GM19468 (cell line): Measurements from ENCODE around the gene PIK3C3.

ENCODE experiments used
- ATAC-seq: cut with Tn5 transposase; IDR thresholded peaks from one replicate; pipeline ENCODE4 v1.9.1; 2021; ENCODE audit warnings: mild to moderate bottlenecking, moderate library complexity, moderate number of reproducible peaks; ENCODE audit not compliant: unreplicated experiment; ENCODE audit errors: extremely low read depth

The PIK3C3 gene

GRCh38 chr18:41959045-41959444, 4.0 kb downstream of the PIK3C3 start:
- no peak for ATAC-seq

DNA sequence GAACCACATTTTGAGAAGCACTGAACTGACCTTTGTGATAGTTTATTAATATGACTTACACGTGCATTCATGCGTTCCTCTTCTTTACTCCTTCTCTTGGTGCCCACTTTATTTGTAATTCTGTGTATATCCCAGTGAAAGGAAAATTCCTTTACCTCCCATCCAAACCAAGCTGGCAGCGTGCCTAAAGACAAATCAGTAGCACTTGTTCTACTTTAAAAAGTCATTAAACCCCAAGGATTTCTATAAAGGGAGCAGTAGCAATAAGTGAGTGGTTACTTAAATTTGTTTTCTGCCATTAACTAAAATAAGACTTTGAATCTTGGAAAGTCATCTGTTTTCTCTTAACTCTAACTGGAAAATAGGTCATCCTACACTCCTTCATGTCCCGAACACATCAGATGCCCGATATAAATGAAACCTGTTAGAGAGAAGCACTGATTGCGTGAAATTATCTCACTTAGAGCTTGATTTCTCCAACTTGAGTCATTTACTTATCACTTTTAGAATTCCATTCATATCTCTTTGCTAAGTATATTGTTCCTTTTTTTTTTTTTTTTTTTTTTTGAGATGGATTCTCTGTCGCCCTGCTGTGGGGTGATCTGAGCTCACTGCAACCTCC, 10.7 kb downstream of the PIK3C3 start:
- no peak for ATAC-seq

- ATAC-seq = no peak
Measured at GRCh38 chr18:41966943-41967342, 11.9 kb downstream of the PIK3C3 start.

- ATAC-seq = no peak
Measured at GRCh38 chr18:41967680-41968079, 12.6 kb downstream of the PIK3C3 start.

GRCh38 chr18:41969881-41970280, 14.8 kb downstream of the PIK3C3 start:
- ATAC-seq = no peak

- no peak for ATAC-seq
Measured at GRCh38 chr18:41972067-41972925, 17.3 kb downstream of the PIK3C3 start.

GRCh38 chr18:41973983-41974382, 18.9 kb downstream of the PIK3C3 start:
- ATAC-seq = no peak

DNA sequence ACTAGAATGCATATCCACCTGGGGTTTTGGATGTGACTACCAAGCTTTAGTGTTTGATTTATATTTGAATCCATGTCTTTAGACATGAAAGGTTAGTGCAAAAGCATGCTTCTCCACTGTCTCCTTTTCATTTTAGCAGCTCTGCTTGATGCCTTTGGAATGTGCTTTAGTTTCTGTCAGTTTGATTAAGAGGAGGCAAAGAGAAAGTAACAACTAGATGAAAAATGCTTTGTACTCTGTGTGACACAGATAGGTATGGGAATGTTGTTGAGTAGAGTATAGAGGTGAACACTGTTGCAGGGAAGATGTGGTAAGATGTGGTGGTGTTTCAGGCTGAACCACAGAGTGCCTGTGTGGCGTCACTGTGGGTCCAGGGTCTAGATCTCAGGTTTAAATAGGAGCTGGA, 19.8 kb downstream of the PIK3C3 start:
- ATAC-seq = no peak

DNA sequence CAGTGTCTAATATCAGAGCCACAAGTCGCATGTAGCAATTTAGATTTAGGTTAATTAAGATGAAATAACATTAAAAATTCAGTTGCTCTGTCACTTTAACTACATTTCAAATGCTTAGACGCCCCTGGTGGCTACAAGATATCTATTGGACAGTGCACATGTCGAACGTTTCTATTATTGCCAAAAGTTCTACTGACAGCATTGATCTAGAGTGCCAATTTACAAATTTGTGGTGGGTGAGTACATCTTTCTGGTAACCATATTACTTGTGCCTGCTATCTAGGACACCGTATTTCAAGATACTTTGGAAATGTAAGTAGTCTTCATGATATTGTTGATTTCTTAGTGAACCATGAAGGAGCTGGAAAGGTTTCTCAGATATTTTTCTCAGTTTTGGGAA, 20.2 kb downstream of the PIK3C3 start:
- no peak for ATAC-seq

- no peak for ATAC-seq
Measured at GRCh38 chr18:41977233-41977632, 22.2 kb downstream of the PIK3C3 start.

DNA sequence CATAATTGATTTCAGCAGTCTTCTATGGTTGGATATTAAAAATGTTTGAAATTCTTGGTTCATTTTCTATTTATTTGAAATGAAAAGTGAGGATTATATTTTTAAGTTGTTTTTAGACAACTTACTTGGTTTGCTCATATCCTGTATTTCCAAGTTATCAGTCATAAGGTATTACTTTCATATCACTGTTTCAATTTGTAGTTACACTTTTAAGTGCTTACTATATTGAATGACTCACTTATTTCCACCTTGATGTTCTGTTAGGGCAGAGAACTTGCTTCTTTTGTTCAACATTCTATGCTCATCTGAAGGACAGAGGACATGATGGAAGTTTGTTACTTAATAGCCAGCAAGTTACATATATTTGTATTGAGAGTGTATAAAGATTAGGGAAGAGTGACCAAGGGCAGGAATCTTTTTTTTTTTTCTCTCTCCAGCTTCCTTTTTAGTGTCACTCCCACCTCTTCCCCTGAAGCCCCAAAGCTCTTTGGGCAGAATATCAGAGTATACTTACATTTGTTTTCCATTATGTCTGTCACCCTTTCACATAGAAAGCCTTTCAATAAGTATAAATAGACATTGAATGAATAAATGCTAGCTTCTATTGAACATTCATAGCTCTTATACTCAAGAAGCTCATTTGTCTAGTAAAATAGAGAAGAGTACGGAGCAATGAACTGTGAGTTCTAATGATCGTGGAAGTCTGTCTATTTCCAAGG, 28.1 kb downstream of the PIK3C3 start:
- peak; percentile 94 for ATAC-seq

DNA sequence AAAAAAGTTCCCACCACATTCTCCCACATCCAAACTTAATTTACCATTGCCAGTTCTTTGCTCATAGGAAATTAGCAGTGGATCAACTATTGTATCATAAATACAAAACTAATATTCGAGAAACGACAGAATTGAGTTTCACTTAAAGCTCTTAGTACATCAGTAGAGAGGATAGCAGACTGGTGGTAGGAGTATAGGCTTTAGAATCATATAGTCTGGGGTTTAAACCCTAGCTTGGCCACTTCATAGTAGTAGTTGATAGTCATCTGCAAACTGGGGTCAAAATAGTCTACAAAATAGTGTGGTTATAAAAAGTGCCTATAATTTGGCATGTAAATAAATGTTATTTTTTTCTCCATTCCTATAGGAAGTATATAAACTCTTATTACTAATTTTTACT, 30.9 kb downstream of the PIK3C3 start:
- no peak for ATAC-seq

GRCh38 chr18:41989508-41989907, 34.5 kb downstream of the PIK3C3 start:
- no peak for ATAC-seq

- ATAC-seq = peak; percentile 66
Measured at GRCh38 chr18:41992066-41992465, 37.0 kb downstream of the PIK3C3 start.

DNA sequence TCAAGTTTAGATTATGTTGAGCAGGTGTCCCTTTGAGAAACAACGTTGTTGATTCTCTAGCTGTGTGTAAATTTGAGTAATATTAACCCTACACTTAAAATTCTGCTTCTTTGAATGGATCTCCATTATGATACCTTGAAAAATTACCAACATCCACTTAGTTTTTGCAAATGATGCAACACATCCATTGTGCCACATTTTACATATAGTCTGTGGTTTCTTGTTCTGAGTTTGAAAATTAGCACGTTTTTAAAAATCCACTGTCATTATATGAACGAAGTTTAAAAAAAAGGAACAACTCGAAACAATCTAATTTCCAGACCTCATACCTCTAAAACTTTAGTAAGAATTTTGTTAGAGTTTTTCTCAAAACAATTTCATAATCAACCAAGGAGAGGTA, 37.7 kb downstream of the PIK3C3 start:
- ATAC-seq = no peak

- no peak for ATAC-seq
Measured at GRCh38 chr18:41993151-41993550, 38.1 kb downstream of the PIK3C3 start.

GRCh38 chr18:41996020-41996419, 41.0 kb downstream of the PIK3C3 start:
- ATAC-seq = no peak

- ATAC-seq = no peak
Measured at GRCh38 chr18:41999751-42000150, 44.7 kb downstream of the PIK3C3 start.

- ATAC-seq = no peak
Measured at GRCh38 chr18:42001801-42002200, 46.8 kb downstream of the PIK3C3 start.

DNA sequence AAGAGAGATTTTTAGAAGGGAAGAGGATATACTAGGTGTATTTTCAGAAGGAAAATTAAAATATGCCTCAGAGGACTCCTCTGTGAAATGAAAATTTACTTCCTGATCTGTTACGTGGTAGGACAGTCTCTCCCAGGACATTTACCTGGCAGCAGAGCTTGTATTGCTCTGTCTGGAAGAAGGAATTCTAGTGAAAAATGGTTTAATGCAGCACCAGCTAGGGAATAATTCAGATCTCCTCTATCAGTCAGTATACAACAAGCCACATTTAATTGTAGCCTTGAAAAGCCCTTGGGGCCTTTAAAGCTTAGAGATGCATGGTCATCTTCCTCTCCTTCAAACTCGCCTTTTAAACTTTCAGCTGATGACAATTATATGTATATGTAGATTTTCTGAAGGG, 49.6 kb downstream of the PIK3C3 start:
- no peak for ATAC-seq

DNA sequence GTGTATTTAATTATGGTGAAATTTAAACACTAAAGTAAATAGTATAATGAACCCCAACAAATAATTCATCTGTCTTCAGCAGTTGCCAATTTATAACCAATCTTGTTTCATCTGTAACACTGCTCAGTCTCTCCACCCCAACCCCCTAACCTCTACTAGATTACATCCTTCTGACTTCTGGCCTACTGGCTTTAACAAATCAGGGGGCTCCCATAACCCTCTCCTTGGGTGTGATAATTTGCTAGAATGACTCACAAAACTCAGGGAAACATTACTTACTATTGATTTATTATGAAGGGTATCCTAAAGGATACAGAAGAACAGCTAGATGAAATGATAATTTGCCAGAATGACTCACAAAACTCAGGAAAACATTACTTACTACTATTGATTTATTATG, 50.7 kb downstream of the PIK3C3 start:
- no peak for ATAC-seq
